T-cell (primary cell): ENCODE measurements around the gene ACOX2. TPM values are rescaled to one million over a fixed set of nuclear protein-coding genes. Genes with fewer than 3 reads are reported as not detected.

Experiments used
- ATAC-seq, 4 experiments: fragments of 200-7000 bp in 3 of 4; fragments of 150-1000 bp in 1 of 4; cut with Tn5 transposase; replicated peaks in 1 of 4; 1 replicate in 3 of 4; 2 replicates in 1 of 4; pipeline ENCODE4 v1.10.0; 2021; ENCODE audit warnings: moderate library complexity in 3 of 4, mild to moderate bottlenecking in 2 of 4, moderate number of reproducible peaks in 1 of 4
- CTCF ChIA-PET, 2 donors: fragments of 300-600 bp; sonication (Branson Sonifier 250); formaldehyde crosslinking; loops; one replicate each; lab custom pipeline; 2022; ENCODE audit warnings: antibody characterized with exemption in 2 of 2; lab: Charles Lee
- POLR2A ChIA-PET, 2 donors: fragments of 300-600 bp; sonication (Branson Sonifier 250); formaldehyde crosslinking; loops; one replicate each; lab custom pipeline; 2022; ENCODE audit warnings: antibody characterized with exemption in 2 of 2; lab: Charles Lee
- DNase-seq, 35 experiments: peaks; one replicate each; pipeline versions ENCODE4 v3.0.0 to v3.0.0-alpha.2; 2013 to 2023
- H3K27ac ChIP-seq: one replicate; pipeline ENCODE4 v1.5.1; 2013; ENCODE audit warnings: low read length
- H3K27me3 ChIP-seq, 2 experiments: replicated peaks in 1 of 2; 1 replicate in 1 of 2; 2 replicates in 1 of 2; pipeline versions ENCODE4 v1.6.1 to v1.7.0; 2013; ENCODE audit warnings: low read length in 1 of 2, mixed read lengths in 1 of 2; ENCODE audit not compliant: control insufficient read depth in 2 of 2, insufficient read depth in 2 of 2; ENCODE audit errors: extremely low read depth in 1 of 2
- H3K36me3 ChIP-seq, 2 donors: 1 replicate in 1 of 2; 2 replicates in 1 of 2; pipeline versions ENCODE4 v1.6.1 to v1.7.0; 2013; ENCODE audit warnings: low read length in 1 of 2; ENCODE audit not compliant: control insufficient read depth in 2 of 2, insufficient read depth in 1 of 2; ENCODE audit errors: extremely low read depth in 1 of 2
- H3K4me1 ChIP-seq, 2 experiments: 1 replicate in 1 of 2; 2 replicates in 1 of 2; pipeline versions ENCODE4 v1.6.1 to v1.7.0; 2013; ENCODE audit warnings: low read length in 2 of 2, mixed read lengths in 1 of 2; ENCODE audit not compliant: insufficient read depth in 2 of 2, control insufficient read depth in 1 of 2; ENCODE audit errors: extremely low read depth in 1 of 2
- H3K4me3 ChIP-seq, 2 donors: 1 replicate in 1 of 2; 2 replicates in 1 of 2; pipeline versions ENCODE4 v1.5.1 to v1.7.0; 2013; ENCODE audit warnings: mild to moderate bottlenecking in 2 of 2, low read length in 1 of 2, moderate library complexity in 1 of 2; ENCODE audit not compliant: control insufficient read depth in 1 of 2; ENCODE audit errors: extremely low read depth in 1 of 2
- H3K9me3 ChIP-seq: 2 replicates; pipeline ENCODE4 v1.7.0; 2013
- H3K27ac Mint-ChIP-seq, 2 donors: one replicate each; pipeline ENCODE4 v1.8.0; 2020 to 2021; ENCODE audit warnings: mild to moderate bottlenecking in 2 of 2, mixed read lengths in 2 of 2
- H3K27me3 Mint-ChIP-seq, 2 donors: one replicate each; pipeline ENCODE4 v1.8.0; 2021 to 2022; ENCODE audit warnings: mixed read lengths in 2 of 2
- H3K36me3 Mint-ChIP-seq: one replicate; pipeline ENCODE4 v1.8.0; 2021; ENCODE audit warnings: mixed read lengths
- H3K4me1 Mint-ChIP-seq, 3 donors: one replicate each; pipeline ENCODE4 v1.8.0; 2020 to 2022; ENCODE audit warnings: mixed read lengths in 3 of 3, mild to moderate bottlenecking in 1 of 3
- H3K4me3 Mint-ChIP-seq, 3 donors: one replicate each; pipeline ENCODE4 v1.8.0; 2020 to 2022; ENCODE audit warnings: mild to moderate bottlenecking in 3 of 3, mixed read lengths in 3 of 3, moderate library complexity in 3 of 3
- H3K9me3 Mint-ChIP-seq, 3 donors: one replicate each; pipeline ENCODE4 v1.8.0; 2020 to 2022; ENCODE audit warnings: mixed read lengths in 3 of 3
- WGBS: methylation state at CpG from one replicate; pipeline ENCODE4 v1.1.5; 2013; ENCODE audit warnings: missing lambda C conversion rate; ENCODE audit not compliant: insufficient coverage; 5-methylcytosine and 5-hydroxymethylcytosine counted together
- total RNA-seq, 35 experiments: library from RNA in 6 of 35; stranded (reverse) in 6 of 35; fragments of 120-200 nt in 1 of 35; gene quantifications; one replicate each; pipeline versions ENCODE4 v1.2.1 to v1.2.4 and lab custom pipeline; 2013 to 2026

The ACOX2 gene
- total RNA-seq, 5 donors from 2014 or later (not counting 1 experiment from before 2014, with no cell fraction given): 0.23 TPM; not detected in 4

GRCh38 chr3:58469096-58469495 lies 67.9 kb downstream of the ACOX2 start:
- no peaks in the 10 kb centered on the region for H3K36me3 ChIP-seq
- Mint-ChIP-seq H3K27ac (no peak overlapping the region), H3K27me3 (no peaks in the 10 kb centered on the region), H3K36me3 (no peaks in the 10 kb centered on the region), H3K4me3 (no peak overlapping the region), H3K4me1 (peaks cover 13 to 32% (median 28%) of the 10 kb centered on the region in 3 donors), H3K9me3 (no peaks in the 10 kb centered on the region)
- peaks cover 0 to 27% of the 10 kb centered on the region in 2 experiments for H3K4me1 ChIP-seq
- ChIA-PET CTCF (interaction anchor here in 1 of 2 donors (0.6 kb wide), 1 partner anchor 1321 kb away, joined by 6 read pairs; no protein-coding TSS in a partner anchor), POLR2A (no interaction called here)
- H3K27me3 ChIP-seq: no peaks in the 10 kb centered on the region
- ATAC-seq (no peak), DNase-seq (no peak)
- H3K9me3 ChIP-seq: no peaks in the 10 kb centered on the region
- no peak overlapping the region for H3K27ac ChIP-seq
- WGBS: no CpG with 5 or more reads among the region's 4 CpGs
- no peak overlapping the region for H3K4me3 ChIP-seq

- no peak for DNase-seq
- Mint-ChIP-seq H3K27ac (no peak overlapping the region), H3K4me1 (peaks cover 8 to 27% (median 26%) of the 10 kb centered on the region in 3 donors), H3K9me3 (no peaks in the 10 kb centered on the region), H3K27me3 (no peaks in the 10 kb centered on the region), H3K4me3 (no peak overlapping the region), H3K36me3 (no peaks in the 10 kb centered on the region)
- no peak overlapping the region for H3K27ac ChIP-seq
- ChIA-PET CTCF (no interaction called here), POLR2A (no interaction called here)
- WGBS: 100% methylated on average over 4 of the region's 4 CpGs
- no peaks in the 10 kb centered on the region for H3K36me3 ChIP-seq
- no peak overlapping the region for H3K4me3 ChIP-seq
- H3K4me1 ChIP-seq: peaks cover 0 to 30% of the 10 kb centered on the region in 2 experiments
- ATAC-seq: no peak
- no peaks in the 10 kb centered on the region for H3K27me3 ChIP-seq
- no peaks in the 10 kb centered on the region for H3K9me3 ChIP-seq
Observed at GRCh38 chr3:58466899-58467563, 70.0 kb downstream of the ACOX2 start.

- ChIA-PET CTCF (no interaction called here), POLR2A (no interaction called here)
- Histone ChIP-seq H3K36me3 (no peaks in the 10 kb centered on the region), H3K4me3 (no peak overlapping the region), H3K27ac (no peak overlapping the region), H3K9me3 (no peaks in the 10 kb centered on the region), H3K27me3 (no peaks in the 10 kb centered on the region), H3K4me1 (peaks cover 0 to 8% of the 10 kb centered on the region in 2 experiments)
- DNase-seq (no peak), ATAC-seq (no peak)
- WGBS: no CpG with 5 or more reads among the region's 3 CpGs
- H3K27ac Mint-ChIP-seq: no peak overlapping the region
- H3K36me3 Mint-ChIP-seq: no peaks in the 10 kb centered on the region
- peaks cover 4 to 10% (median 9%) of the 10 kb centered on the region in 3 donors for H3K4me1 Mint-ChIP-seq
- no peaks in the 10 kb centered on the region for H3K27me3 Mint-ChIP-seq
- no peaks in the 10 kb centered on the region for H3K9me3 Mint-ChIP-seq
- H3K4me3 Mint-ChIP-seq: no peak overlapping the region
Observed at GRCh38 chr3:58464866-58465265, 72.1 kb downstream of the ACOX2 start.

- no peaks in the 10 kb centered on the region for H3K36me3 Mint-ChIP-seq
- H3K4me1 Mint-ChIP-seq: peaks cover 4 to 9% (median 9%) of the 10 kb centered on the region in 3 donors
- Histone ChIP-seq H3K4me3 (no peak overlapping the region), H3K4me1 (peaks cover 0 to 6% of the 10 kb centered on the region in 2 experiments), H3K36me3 (no peaks in the 10 kb centered on the region), H3K27ac (no peak overlapping the region), H3K9me3 (no peaks in the 10 kb centered on the region), H3K27me3 (no peaks in the 10 kb centered on the region)
- no peak for DNase-seq
- no peaks in the 10 kb centered on the region for H3K9me3 Mint-ChIP-seq
- no peak for ATAC-seq
- ChIA-PET CTCF (interaction anchor here (0.5 to 1.3 kb wide), 3 partner anchors 8 to 70 kb away, joined by 3 to 4 read pairs (median 3); no protein-coding TSS in a partner anchor), POLR2A (no interaction called here)
- 0% methylated on average over 1 of the region's 5 CpGs for WGBS
- H3K27ac Mint-ChIP-seq: peak overlapping the region in 1 of 2 donors; percentile 23
- no peaks in the 10 kb centered on the region for H3K27me3 Mint-ChIP-seq
- peak overlapping the region in 1 of 3 donors; percentile 33 for H3K4me3 Mint-ChIP-seq
Observed at GRCh38 chr3:58463942-58464271, 73.1 kb downstream of the ACOX2 start.

GRCh38 chr3:58463181-58463941 lies 73.6 kb downstream of the ACOX2 start:
- ATAC-seq (peak; percentile 91 to 99 (median 95)), DNase-seq (peak; percentile 21 to 73 (median 51))
- WGBS: 30% methylated on average over 6 of the region's 18 CpGs
- CTCF ChIA-PET: interaction anchor here (0.5 to 1.3 kb wide), 3 partner anchors 9 to 70 kb away, joined by 3 to 4 read pairs (median 3); no protein-coding TSS in a partner anchor
- no peak overlapping the region for H3K27ac ChIP-seq
- POLR2A ChIA-PET: no interaction called here
- Mint-ChIP-seq H3K4me1 (peaks cover 4 to 9% (median 9%) of the 10 kb centered on the region in 3 donors), H3K36me3 (no peaks in the 10 kb centered on the region), H3K4me3 (peak overlapping the region in 1 of 3 donors; percentile 33), H3K9me3 (no peaks in the 10 kb centered on the region), H3K27me3 (no peaks in the 10 kb centered on the region), H3K27ac (peak overlapping the region in 1 of 2 donors; percentile 23)
- no peak overlapping the region for H3K4me3 ChIP-seq
- H3K36me3 ChIP-seq: no peaks in the 10 kb centered on the region
- H3K27me3 ChIP-seq: no peaks in the 10 kb centered on the region
- no peaks in the 10 kb centered on the region for H3K9me3 ChIP-seq
- H3K4me1 ChIP-seq: peaks cover 0 to 6% of the 10 kb centered on the region in 2 experiments

GRCh38 chr3:58462829-58463180 lies 74.2 kb downstream of the ACOX2 start:
- H3K27me3 ChIP-seq: no peaks in the 10 kb centered on the region
- Mint-ChIP-seq H3K36me3 (no peaks in the 10 kb centered on the region), H3K9me3 (no peaks in the 10 kb centered on the region), H3K27ac (no peak overlapping the region), H3K27me3 (no peaks in the 10 kb centered on the region), H3K4me1 (peaks cover 4 to 9% (median 9%) of the 10 kb centered on the region in 3 donors), H3K4me3 (no peak overlapping the region)
- H3K4me1 ChIP-seq: peaks cover 0 to 6% of the 10 kb centered on the region in 2 experiments
- WGBS: 87% methylated on average over 4 of the region's 4 CpGs
- ChIA-PET POLR2A (no interaction called here), CTCF (no interaction called here)
- H3K27ac ChIP-seq: no peak overlapping the region
- no peak overlapping the region for H3K4me3 ChIP-seq
- H3K9me3 ChIP-seq: no peaks in the 10 kb centered on the region
- ATAC-seq (no peak), DNase-seq (no peak)
- no peaks in the 10 kb centered on the region for H3K36me3 ChIP-seq
